ENCODE results near the gene RNF14. TPM values are rescaled to one million over a fixed set of nuclear protein-coding genes. Genes with fewer than 3 reads are reported as not detected.

The RNF14 gene
- total and polyA plus RNA-seq, 2 experiments from 2014 or later = 8.9 to 19.0 TPM

DNA sequence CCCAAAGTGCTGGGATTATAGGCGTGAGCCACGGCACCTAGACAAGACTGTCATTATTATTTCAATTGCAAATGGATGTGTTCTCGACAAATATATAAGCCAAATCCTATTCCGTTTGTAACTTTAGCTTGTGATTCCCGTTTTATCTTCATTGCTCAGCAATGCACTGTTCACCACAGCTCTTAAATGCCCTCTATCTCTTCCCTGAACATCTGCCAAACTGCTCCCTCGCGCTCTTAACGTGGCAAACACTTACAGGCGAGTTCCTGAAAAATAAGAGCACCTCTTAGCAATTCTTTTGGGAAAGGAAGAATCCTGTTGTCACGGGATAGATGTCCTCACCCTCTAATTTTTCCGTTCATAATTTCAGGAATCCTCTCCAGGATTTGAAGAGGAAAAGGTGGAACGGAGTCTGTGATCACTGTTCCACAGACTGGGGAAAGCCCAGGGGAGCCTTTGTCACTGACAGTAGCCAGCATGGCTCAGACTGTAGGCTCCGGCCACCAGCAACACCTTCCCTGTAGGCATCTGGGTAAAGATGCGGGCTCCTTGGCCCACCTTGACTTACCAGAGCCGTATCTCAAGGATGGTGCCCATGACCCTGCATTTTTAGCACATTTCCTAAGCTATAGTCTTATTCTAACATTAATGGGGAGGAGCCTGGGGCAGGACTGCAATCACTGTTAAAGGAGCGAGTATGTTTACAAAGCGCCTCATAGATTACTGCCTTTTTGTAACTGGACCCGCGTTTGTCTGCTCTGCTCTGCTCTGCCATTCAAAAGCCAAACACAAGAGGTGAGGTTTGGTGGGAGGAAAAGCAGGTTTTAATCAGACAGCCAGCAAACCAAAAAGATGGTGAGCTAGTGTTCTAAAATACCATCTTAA, 64.1 kb downstream of the RNF14 start:
- H3K79me2 ChIP-seq (replicated peaks; ENCODE audit: insufficient read depth) = no peaks in the 10 kb centered on the region
- Mint-ChIP-seq H3K4me3 (no peak overlapping the region), H3K27ac (no peak overlapping the region), H3K36me3 (ENCODE audit: low read depth) (no peaks in the 10 kb centered on the region), H3K9me3 (no peaks in the 10 kb centered on the region; the same call in 2 of the 3 replicates), H3K27me3 (ENCODE audit: insufficient read depth, low read depth, poor library complexity) (peaks cover 5% of the 10 kb centered on the region), H3K4me1 (no peaks in the 10 kb centered on the region)
- no peaks in the 10 kb centered on the region for H4K20me1 ChIP-seq (replicated peaks; ENCODE audit: insufficient read depth)
- DNase-seq (ENCODE audit: low spot score) = no peak
- H3K27me3 ChIP-seq (ENCODE audit: insufficient read depth) = no peaks in the 10 kb centered on the region
- H3K27ac ChIP-seq (ENCODE audit: low read depth) = no peak overlapping the region
- no peak overlapping the region for H3K4me3 ChIP-seq
- H3K9me2 ChIP-seq (ENCODE audit: insufficient read depth) = no peaks in the 10 kb centered on the region
- H2AFZ ChIP-seq = peak overlapping the region; percentile 90; the same call in 1 of the 2 replicates
- no peaks in the 10 kb centered on the region for H3K4me1 ChIP-seq (ENCODE audit: insufficient read depth)
- no peak overlapping the region for H3K4me2 ChIP-seq
- ATAC-seq = no peak
- TF ChIP-seq EZH2 (IDR thresholded peaks at IDR 0.05; ENCODE audit: low read depth, unreplicated experiment) (no peak), EZH2phosphoT487 (IDR thresholded peaks at IDR 0.05; ENCODE audit: unreplicated experiment) (no peak), CREB1 (CRISPR knock-in tag; IDR thresholded peaks at IDR 0.05; ENCODE audit: low read depth) (no peak), POLR2AphosphoS5 (IDR thresholded peaks at IDR 0.05; ENCODE audit: low read depth) (no peak), JUNB (IDR thresholded peaks at IDR 0.05; ENCODE audit: unreplicated experiment) (no peak), ZNF114 (CRISPR knock-in tag; IDR thresholded peaks at IDR 0.05) (no peak), ZNF331 (CRISPR knock-in tag; IDR thresholded peaks at IDR 0.05; ENCODE audit: low read depth) (no peak), STAT1 (IDR thresholded peaks at IDR 0.05; ENCODE audit: unreplicated experiment) (no peak), NANOG (IDR thresholded peaks at IDR 0.05; ENCODE audit: borderline replicate concordance) (no peak)
- TF ChIP-seq, protein P1, sequence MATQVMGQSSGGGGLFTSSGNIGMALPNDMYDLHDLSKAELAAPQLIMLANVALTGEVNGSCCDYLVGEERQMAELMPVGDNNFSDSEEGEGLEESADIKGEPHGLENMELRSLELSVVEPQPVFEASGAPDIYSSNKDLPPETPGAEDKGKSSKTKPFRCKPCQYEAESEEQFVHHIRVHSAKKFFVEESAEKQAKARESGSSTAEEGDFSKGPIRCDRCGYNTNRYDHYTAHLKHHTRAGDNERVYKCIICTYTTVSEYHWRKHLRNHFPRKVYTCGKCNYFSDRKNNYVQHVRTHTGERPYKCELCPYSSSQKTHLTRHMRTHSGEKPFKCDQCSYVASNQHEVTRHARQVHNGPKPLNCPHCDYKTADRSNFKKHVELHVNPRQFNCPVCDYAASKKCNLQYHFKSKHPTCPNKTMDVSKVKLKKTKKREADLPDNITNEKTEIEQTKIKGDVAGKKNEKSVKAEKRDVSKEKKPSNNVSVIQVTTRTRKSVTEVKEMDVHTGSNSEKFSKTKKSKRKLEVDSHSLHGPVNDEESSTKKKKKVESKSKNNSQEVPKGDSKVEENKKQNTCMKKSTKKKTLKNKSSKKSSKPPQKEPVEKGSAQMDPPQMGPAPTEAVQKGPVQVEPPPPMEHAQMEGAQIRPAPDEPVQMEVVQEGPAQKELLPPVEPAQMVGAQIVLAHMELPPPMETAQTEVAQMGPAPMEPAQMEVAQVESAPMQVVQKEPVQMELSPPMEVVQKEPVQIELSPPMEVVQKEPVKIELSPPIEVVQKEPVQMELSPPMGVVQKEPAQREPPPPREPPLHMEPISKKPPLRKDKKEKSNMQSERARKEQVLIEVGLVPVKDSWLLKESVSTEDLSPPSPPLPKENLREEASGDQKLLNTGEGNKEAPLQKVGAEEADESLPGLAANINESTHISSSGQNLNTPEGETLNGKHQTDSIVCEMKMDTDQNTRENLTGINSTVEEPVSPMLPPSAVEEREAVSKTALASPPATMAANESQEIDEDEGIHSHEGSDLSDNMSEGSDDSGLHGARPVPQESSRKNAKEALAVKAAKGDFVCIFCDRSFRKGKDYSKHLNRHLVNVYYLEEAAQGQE (IDR thresholded peaks at IDR 0.05; ENCODE audit: unreplicated experiment) = no peak
- TF ChIP-seq, protein P2, sequence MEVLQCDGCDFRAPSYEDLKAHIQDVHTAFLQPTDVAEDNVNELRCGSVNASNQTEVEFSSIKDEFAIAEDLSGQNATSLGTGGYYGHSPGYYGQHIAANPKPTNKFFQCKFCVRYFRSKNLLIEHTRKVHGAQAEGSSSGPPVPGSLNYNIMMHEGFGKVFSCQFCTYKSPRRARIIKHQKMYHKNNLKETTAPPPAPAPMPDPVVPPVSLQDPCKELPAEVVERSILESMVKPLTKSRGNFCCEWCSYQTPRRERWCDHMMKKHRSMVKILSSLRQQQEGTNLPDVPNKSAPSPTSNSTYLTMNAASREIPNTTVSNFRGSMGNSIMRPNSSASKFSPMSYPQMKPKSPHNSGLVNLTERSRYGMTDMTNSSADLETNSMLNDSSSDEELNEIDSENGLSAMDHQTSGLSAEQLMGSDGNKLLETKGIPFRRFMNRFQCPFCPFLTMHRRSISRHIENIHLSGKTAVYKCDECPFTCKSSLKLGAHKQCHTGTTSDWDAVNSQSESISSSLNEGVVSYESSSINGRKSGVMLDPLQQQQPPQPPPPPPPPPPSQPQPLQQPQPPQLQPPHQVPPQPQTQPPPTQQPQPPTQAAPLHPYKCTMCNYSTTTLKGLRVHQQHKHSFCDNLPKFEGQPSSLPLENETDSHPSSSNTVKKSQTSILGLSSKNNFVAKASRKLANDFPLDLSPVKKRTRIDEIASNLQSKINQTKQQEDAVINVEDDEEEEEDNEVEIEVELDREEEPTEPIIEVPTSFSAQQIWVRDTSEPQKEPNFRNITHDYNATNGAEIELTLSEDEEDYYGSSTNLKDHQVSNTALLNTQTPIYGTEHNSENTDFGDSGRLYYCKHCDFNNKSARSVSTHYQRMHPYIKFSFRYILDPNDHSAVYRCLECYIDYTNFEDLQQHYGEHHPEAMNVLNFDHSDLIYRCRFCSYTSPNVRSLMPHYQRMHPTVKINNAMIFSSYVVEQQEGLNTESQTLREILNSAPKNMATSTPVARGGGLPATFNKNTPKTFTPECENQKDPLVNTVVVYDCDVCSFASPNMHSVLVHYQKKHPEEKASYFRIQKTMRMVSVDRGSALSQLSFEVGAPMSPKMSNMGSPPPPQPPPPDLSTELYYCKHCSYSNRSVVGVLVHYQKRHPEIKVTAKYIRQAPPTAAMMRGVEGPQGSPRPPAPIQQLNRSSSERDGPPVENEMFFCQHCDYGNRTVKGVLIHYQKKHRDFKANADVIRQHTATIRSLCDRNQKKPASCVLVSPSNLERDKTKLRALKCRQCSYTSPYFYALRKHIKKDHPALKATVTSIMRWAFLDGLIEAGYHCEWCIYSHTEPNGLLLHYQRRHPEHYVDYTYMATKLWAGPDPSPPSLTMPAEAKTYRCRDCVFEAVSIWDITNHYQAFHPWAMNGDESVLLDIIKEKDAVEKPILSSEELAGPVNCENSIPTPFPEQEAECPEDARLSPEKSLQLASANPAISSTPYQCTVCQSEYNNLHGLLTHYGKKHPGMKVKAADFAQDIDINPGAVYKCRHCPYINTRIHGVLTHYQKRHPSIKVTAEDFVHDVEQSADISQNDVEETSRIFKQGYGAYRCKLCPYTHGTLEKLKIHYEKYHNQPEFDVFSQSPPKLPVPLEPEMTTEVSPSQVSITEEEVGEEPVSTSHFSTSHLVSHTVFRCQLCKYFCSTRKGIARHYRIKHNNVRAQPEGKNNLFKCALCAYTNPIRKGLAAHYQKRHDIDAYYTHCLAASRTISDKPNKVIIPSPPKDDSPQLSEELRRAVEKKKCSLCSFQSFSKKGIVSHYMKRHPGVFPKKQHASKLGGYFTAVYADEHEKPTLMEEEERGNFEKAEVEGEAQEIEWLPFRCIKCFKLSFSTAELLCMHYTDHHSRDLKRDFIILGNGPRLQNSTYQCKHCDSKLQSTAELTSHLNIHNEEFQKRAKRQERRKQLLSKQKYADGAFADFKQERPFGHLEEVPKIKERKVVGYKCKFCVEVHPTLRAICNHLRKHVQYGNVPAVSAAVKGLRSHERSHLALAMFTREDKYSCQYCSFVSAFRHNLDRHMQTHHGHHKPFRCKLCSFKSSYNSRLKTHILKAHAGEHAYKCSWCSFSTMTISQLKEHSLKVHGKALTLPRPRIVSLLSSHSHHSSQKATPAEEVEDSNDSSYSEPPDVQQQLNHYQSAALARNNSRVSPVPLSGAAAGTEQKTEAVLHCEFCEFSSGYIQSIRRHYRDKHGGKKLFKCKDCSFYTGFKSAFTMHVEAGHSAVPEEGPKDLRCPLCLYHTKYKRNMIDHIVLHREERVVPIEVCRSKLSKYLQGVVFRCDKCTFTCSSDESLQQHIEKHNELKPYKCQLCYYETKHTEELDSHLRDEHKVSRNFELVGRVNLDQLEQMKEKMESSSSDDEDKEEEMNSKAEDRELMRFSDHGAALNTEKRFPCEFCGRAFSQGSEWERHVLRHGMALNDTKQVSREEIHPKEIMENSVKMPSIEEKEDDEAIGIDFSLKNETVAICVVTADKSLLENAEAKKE (CRISPR knock-in tag; IDR thresholded peaks at IDR 0.05) = no peak
- TF ChIP-seq, protein P3, sequence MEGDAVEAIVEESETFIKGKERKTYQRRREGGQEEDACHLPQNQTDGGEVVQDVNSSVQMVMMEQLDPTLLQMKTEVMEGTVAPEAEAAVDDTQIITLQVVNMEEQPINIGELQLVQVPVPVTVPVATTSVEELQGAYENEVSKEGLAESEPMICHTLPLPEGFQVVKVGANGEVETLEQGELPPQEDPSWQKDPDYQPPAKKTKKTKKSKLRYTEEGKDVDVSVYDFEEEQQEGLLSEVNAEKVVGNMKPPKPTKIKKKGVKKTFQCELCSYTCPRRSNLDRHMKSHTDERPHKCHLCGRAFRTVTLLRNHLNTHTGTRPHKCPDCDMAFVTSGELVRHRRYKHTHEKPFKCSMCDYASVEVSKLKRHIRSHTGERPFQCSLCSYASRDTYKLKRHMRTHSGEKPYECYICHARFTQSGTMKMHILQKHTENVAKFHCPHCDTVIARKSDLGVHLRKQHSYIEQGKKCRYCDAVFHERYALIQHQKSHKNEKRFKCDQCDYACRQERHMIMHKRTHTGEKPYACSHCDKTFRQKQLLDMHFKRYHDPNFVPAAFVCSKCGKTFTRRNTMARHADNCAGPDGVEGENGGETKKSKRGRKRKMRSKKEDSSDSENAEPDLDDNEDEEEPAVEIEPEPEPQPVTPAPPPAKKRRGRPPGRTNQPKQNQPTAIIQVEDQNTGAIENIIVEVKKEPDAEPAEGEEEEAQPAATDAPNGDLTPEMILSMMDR (conservative IDR thresholded peaks at IDR 0.05; ENCODE audit: low read depth in 2 of 2) = no peak
- TF ChIP-seq, protein P4, sequence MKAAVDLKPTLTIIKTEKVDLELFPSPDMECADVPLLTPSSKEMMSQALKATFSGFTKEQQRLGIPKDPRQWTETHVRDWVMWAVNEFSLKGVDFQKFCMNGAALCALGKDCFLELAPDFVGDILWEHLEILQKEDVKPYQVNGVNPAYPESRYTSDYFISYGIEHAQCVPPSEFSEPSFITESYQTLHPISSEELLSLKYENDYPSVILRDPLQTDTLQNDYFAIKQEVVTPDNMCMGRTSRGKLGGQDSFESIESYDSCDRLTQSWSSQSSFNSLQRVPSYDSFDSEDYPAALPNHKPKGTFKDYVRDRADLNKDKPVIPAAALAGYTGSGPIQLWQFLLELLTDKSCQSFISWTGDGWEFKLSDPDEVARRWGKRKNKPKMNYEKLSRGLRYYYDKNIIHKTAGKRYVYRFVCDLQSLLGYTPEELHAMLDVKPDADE (IDR thresholded peaks at IDR 0.05) = no peak
- no peaks in the 10 kb centered on the region for H3F3A ChIP-seq (replicated peaks; ENCODE audit: low read depth)
- H3K36me3 ChIP-seq (ENCODE audit: insufficient read depth) = no peaks in the 10 kb centered on the region
